Right lung (tissue), 5 donors: ENCODE results near the gene RIPOR2. TPM values are rescaled to one million over a fixed set of nuclear protein-coding genes. Genes with fewer than 3 reads are reported as not detected.

ENCODE experiments used
- DNase-seq, 2 donors: peaks; one replicate each; pipeline ENCODE4 v3.0.0-alpha.2; 2013
- polyA plus RNA-seq, 5 donors: library from polyadenylated mRNA; unstranded; fragments of 120-200 nt; gene quantifications; one replicate each; pipeline versions ENCODE4 v1.2.1 to v1.2.3, GENCODE V29; 2013; ENCODE audit warnings: inconsistent platforms in 1 of 5, low replicate concordance in 1 of 5; ENCODE audit not compliant: insufficient read length in 5 of 5, insufficient read depth in 1 of 5

Gene RIPOR2
- polyA plus RNA-seq, 5 donors, result 4.6 to 6.7 (median 5.8) TPM

DNA sequence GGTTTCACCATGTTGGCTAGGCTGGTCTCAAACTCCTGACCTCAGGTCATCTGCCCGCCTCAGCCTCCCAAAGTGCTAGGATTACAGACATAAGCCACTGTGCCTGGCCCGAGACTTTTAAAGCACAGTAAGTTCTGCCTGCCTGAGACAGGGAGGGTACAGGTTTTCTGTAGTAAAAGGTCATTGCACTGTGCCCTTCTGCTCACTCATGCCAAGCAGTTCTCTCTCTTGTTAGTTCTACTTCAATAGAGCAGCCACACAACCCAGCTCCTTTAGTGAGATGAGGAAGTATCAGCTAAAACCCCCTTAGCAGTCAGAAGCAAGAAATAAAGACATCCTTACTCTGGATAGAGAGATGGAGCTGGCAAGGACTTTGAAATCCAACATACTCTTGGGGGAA is 84.7 kb downstream of the RIPOR2 start:
- DNase-seq, result no peak

DNA sequence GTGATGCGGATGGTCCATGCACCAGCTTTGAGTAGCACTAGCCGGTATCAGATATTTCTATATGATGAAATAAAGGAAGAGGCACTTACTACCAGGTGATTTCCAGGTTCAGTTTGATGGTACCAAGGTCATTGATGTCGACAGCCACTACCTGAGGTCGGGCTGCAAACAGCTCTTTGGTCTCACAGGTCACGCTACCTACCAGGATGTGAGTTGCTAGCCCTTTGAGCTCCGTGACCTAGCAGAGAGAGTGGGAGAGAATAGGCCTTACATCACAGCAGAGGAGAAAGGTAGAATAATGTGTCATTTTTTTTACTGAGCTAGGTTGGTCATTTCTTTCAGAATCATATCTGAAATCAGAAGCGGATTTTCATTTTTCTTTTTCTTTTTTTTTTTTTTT is 86.0 kb downstream of the RIPOR2 start:
- no peak for DNase-seq

DNA sequence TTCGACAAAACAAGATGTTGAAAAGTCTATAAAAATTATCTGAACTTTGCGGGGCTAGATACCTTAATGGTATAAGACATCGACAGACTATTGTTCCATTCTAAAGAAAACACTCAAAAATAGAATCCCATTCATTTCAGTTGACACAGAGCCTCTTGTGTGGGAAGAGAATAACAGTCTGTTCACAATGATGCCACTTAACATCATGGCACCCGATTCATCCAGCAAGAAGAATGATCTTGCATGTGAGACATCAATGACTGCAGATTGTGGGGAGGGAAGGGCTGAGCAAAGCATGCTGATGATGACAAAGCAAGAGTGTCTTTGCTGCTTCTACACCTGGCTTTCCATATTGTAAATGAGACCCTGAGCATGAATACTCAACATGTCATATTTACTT is 87.3 kb downstream of the RIPOR2 start:
- no peak for DNase-seq

DNA sequence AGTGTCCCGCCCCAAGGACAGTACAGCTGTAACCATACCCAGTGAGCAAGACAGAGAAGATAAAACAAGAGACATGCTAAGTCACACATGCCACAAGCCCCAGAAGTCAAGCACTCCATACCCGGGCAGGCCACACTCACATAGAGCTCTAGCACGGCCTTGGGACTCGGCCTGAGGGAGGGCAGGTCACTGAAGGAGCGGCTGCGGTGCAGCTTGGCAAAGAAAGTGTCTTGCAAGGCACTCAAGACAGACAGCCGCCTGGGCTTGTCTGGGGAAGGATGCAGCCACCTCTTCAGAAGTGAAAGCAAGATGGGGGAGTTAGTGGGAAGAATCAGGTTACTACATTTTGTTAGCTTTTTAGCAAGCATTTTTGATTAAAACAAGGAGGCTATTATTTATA is 88.4 kb downstream of the RIPOR2 start:
- DNase-seq, result no peak

DNA sequence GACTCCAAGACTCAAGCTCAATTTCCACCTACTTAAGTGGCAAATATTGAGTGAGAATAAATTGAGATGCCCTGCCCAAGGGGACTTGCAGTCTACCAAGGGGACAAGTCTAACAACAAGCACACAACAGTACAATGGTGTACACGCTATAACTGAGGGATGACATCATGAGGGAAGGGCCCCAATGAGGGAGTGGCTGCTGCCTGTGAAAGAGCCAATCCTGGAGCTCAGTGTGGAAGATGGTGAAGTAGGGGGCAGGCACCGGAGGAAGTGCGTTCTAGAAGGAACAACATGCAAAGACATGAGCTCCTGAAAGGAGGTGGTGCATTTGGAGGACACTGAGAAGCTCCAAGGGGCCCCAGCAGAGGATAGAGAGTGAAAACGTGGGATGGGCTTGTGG is 90.2 kb downstream of the RIPOR2 start:
- no peak for DNase-seq

DNA sequence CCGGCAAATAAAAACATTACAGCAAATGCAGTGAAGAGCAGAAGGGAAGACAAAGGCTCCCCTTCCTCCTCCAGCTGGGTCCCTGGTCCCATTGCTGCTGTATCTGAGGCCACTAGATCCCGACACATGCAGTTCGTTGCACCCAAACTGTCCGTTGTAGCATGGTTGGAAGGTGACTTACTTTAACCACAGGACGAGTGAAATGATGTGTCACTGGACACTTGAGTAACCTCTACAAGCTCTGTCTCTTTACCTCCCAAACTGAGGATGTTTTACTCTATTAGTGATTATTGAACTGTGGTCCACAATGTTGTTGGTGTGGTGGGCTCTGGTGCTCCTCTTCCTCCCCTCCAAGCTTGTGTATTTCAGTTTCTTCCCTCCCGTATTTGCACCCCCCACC is 90.9 kb downstream of the RIPOR2 start:
- no peak for DNase-seq

DNA sequence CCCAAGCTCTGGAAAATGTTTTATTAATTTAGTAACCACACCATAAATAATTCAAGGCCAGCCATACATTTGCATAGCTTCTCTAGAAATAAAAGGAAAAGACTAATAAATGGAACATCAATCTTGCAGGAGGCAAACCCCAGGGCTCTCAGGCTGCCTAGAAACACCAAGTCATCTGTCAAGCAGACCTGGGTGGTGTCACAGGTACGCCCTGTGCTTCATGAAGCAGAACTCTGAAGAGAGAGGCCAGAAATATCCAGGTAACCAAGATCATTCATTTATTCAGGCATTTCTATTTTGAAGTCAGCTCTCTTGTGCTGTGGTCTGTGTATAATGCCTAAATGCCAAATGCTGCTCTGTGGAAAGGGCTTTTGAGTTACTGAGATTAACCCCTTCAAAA is 91.7 kb downstream of the RIPOR2 start:
- DNase-seq, result no peak

DNA sequence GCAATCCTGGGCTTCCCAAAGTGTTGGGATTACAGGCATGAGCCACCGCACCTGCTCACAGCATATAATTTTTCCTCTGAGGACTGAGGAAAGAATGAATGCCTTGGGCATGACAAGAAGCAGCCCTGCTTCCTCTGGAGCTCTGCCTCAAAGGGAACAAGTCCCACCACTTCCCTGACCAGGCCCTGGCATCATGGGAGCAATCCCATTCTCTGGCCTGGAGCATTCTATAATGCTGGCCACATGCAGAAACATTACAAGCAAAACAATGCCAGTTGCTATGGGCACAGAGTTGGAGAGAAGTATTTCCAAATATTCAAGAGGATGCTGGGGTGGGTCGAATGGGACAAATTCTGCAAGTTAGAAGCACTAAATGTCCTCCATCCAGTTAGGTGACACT is 95.6 kb downstream of the RIPOR2 start:
- no peak for DNase-seq

DNA sequence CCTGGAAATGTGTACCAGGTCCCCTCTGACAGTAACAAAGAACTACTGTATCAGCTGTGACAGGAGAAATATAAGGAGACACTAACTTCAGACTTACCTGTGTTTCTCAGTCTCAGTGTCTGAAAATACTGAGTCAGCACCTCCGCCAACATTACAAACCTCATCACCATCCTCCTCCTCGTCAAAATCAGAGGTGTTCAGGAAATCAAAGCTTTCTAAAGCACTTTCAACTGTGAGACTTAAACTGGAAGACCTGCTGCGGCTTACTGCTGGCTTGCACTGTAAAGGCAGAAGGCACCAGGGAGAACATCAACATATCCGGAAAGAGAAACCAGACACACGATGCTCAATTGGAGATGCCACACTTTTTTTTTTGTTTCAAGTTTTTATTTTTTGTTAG is 96.8 kb downstream of the RIPOR2 start:
- DNase-seq, result no peak

DNA sequence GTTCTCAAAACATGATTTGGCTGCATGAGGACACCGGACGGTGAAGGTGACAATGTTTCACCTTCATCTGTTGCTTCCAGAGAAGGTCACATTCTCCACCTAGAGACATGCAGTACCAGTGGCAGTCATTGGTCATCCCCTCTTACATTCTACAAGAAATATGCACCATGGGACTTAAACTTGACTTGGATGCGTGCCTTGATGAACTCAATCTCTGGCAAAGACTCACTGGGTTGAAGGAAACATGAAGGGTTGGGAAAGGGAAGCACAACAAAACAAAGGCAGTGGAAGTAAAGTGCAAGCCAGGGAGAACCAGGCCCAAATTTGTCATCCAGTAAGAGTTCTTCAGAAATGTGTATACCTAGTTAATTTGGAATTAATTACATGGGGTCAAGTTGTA is 97.7 kb downstream of the RIPOR2 start:
- DNase-seq, result no peak

DNA sequence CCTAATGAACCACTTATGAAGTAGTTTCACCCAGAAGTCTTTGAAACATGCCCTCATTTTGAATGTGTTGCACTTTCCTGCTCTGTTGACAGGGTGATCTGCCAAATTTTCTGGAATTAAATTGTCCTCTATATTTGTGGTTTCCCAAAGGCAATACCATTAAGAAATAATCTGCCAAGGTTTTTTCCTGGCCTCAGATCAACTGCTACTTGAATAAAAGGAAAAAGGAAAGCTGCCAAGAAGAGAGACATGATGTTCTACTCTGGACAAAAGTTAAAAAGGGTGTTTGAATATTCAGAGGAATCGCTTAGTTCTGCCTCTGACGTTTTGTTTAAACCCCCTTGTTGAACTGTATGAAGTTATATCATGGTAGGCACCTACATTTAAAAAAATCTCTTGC is 99.7 kb downstream of the RIPOR2 start:
- DNase-seq, result no peak

DNA sequence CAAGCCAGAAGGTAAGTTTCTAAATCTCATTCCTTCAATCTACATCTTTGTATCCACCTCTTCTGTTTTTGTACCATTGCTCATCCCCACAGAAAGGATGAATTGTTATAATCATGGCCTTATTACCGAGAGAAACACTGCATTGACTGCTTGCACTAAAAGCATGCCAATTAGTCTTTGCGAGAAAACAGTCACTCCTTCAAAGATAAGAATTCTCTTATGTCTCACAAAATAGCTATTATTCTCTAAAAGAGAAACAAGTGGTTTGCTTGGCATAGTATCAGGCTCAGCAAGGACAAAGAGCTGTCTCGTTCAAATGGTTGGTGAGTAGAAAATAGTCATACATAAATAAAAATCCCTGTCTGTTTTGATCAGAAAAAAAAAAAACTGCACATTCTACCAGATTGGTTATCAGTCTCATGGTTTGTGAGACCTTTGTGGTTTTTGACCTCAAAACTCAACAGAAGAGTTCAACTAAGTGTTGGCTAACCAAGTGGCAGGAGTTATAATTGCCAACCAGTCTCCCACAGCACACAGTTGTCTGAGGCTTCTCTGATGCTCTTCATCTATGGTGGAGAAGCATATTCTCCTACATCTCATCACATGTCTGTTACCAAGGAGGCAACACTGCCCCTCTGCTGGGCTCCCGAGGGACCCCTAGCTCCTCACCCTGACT is 101.9 kb downstream of the RIPOR2 start:
- no peak for DNase-seq

DNA sequence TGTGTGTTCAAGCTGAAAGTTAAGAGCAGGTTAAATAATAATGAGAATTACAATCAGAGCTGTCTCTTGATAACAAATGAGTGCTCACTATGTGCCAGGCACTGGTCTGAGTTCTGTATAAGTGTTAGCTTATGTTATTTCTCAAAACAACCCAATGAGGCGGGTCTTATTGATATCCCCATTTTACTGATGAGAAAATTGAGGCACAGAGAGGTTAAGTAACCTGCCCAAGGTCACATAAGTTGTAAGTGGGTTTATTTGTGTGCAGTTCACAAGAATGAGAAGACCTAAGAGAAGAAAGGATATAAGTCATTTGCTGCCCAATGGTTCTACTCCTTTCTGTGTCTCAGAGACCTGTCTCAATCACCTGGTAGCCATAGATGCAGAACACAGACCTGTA is 103.0 kb downstream of the RIPOR2 start:
- no peak for DNase-seq

DNA sequence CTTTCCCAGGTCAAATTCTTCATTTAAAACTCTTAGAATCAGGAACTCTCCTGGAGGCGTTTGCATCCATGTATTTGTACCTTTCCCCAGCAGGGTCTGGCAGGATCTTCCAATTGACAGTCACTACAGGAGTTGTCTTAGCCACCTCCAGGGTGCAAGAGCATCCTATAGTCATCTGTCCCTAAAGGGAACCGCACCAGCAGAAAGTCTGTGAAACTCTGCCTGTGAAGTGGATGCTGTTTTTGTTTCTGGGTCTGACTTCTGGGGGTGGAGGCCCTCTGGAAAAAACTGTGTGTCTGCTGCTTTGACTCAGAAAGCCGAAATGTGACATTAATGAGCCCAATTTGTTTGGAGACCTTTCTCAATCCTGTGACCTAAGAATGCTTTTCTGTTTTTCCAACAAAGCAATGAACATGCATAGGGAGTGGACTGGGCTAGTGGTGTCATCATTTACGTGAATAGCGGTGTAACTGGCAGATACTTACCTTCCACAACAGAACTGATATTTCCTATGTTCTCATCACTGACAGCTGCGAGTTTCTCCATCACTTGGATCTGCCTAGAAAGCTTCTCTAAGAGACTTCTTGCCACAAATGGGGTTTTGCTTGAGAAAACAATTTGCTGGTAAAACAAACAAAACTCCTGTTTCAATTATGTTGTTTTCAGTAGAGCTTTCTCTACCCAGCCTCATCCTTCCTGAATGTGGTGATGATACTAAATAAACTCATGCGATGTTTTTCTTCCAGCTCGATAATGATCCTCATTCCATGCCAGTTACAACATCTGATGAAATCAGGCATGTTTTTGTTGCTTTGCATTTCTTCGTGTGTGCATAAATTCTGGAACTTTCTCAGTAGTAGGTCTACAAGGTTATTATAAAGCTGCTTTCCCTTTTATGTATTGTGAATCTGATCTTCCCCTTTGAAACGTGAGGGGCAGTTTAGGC is 103.7 kb downstream of the RIPOR2 start:
- DNase-seq, result no peak

DNA sequence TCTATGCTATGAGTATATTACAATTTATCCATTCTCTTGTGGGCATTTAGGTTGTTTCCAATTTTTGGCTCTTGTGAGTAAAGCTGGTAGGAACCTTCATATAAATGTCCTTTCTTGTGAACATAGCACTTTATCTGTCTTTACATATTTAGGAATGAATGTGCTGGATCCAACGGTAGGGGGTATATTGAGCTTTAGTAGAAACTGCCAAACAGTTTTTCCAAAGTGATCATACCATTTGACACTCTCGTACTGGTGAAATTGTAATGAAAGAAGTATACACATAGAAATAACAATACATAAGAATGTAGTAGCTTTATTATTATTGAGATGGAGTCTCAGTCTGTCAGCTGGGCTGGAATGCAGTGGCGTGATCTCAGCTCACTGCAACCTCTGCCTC is 106.1 kb downstream of the RIPOR2 start:
- DNase-seq, result no peak

DNA sequence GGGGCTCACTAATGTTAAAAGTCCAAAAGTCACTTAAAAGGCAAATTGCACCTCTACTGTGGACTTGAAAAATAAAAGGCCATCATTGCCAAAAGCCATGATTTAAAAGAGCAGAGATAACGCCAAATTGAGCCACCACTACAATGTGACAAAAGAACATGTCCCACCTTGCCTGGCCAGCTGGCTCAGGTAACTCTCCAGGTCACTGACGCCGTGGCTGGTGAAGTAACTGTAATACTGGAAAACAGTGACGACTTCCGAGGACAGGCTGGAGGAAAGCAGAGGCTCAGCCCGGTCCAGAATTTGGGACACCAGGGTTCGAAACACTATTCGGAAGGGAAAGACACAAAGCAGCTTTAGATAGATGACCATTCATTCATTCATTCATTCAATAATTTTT is 107.8 kb downstream of the RIPOR2 start:
- DNase-seq, result no peak

DNA sequence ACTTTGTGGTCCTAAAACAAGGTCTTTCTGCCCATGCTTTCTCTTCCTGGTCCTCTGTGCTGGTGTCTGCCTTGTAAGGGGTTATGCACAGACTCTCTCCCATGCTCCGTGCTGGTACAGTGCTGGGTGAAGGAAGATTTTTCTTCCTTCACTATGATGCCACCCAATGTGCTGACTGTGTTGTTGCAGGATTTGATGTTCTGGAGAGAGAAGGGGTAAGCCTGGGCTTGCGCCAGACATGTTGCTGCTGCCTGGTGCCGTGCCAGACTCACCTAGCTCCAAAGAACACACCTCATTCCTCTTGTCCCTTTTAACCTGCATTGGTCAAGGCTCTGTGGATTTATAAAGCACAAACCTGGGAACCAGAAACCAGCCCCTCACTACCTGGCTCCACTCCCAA is 108.6 kb downstream of the RIPOR2 start:
- DNase-seq, result no peak

DNA sequence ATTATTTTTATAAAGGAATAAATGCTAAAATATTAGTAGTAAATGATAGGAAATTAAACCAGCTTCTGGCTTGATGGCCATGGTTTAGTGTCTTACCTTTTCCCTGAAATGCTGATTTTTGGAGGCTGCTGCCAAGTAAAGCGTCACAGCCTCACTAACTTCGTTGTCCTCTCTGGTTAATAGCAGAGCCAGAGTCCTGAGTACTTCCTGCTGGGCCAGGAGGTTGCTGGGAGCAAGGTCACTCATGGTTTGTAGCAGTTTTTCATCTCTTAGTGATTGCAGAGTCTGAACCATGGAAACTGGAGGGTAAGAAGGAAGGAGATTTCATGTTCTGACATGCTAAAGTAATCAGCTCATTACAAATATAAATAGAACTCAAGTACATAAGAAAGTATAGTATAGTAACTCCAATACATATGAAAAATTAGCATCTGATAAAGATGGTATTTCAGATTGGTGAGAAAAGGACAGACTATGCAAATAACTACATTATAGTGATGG is 110.6 kb downstream of the RIPOR2 start:
- DNase-seq, result no peak

DNA sequence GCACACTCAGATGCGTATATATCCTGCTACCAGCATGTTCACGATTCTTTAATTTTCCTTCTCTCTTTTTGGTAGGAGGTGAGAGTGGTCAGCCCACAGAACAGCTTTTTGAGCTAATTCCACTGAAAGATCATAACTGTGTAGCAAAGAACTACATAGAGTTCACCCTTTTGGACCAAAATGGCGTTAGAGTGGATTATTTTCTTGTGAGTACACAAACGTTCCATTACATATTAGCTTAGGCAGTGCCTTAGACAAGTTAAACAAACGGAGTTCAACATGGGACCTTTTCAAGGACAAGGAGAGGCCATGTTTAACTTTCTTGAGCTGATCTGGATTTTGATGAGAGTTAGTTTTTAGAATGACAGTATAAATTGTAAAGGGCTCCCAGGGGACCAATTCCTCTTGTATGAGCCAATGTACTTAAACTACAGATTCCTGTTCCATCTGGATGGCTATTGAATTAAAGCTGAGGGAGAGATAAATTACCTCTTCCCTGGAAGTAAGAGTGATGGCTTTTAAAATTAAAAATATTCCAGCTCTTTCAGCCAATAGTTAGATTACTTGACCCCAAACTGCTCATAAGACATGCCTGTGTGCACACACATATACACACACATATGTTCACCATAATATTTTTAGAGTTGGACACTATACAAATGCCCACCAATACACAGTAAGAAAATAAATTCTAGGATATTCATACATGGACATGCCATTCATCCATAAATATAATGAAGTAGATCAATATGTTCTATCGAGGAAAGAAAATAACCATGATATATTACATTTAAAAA is 111.4 kb downstream of the RIPOR2 start:
- no peak for DNase-seq

DNA sequence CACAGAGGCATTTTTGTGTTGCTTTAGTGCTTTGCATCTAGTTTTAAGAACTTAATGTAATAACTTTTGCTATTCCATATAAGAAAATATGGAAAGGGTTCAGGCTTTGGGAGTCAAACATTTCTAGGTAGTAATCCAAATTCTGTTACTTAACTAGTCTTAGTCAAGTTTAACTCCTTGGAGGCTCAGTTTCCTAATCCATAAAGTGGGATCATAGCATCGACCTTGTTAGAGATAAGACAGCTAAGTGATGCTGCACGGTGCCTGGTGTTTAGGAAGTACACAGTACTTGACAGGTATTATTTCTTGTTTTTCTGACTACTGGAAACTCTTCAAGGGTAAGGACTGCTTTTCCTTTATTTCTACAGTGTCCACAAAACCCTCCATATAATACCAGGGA is 112.6 kb downstream of the RIPOR2 start:
- DNase-seq, result no peak

DNA sequence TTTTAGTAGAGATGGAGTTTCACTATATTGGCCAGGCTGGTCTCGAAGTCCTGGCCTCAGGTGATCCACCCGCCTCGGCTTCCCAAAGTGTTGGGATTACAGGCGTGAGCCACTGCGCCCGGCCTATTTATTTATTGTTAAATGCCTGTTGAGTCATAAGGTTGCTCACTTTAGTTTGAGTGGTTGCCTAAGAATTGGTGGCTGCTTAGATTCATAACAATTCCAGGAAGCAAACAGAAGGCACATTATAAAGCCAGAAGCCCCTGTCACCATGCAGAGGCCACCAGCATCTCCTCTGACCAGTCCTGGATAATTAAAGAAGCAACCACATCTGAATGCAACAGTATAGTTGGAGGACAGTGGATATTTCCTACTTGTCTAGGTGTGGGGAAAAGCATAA is 113.1 kb downstream of the RIPOR2 start:
- DNase-seq, result no peak

DNA sequence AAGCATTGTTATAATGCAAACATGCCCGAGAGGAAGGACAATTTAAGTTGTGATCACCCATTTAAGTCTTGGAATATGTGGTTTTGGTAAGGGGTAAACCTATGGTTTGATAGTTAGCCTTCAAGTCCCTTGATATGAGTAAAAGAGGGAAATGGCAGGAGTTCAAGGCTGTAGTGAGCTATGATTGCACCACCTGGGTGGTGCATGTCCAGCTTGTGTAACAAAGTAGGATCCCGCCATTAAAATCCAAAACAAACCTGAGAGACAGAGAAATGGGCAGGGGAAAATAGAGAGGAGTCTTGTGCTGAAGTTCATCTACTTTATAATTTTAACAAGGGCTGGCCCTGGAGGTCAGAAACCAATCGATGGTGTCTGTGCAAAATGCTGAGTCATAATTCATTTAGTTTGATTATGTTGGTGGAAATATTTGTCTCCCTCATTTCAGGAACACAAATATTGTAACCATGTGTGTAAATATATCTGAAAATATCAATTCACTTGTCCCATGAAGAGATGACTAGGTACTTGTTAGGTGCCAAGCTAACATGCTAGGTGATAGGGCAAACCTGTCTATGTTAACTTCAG is 113.8 kb downstream of the RIPOR2 start:
- DNase-seq, result no peak
